GM12891 (cell line): ENCODE measurements around the gene PSG6.
"Not testable (repeated sequence)": the region's sequence is repeated elsewhere in the genome, so short reads cannot be mapped to it uniquely, and the experiment has no call there.

Source experiments
- PAX5 ChIP-seq: IDR thresholded peaks from 2 replicates; pipeline ENCODE4 v1.6.1; 2011; ENCODE audit warnings: low read length, moderate library complexity, mild to moderate bottlenecking; ENCODE audit not compliant: insufficient read depth, severe bottlenecking
- POLR2A ChIP-seq: IDR thresholded peaks from 2 replicates; pipeline ENCODE4 v1.6.1; 2011; ENCODE audit warnings: low read depth, low read length, control low read depth
- SPI1 ChIP-seq: IDR thresholded peaks from 2 replicates; pipeline ENCODE4 v1.6.1; 2011; ENCODE audit warnings: low read depth, low read length, control low read depth
- TAF1 ChIP-seq: IDR thresholded peaks from 2 replicates; pipeline ENCODE4 v1.6.1; 2011; ENCODE audit warnings: low read depth, low read length, control low read depth

DNA sequence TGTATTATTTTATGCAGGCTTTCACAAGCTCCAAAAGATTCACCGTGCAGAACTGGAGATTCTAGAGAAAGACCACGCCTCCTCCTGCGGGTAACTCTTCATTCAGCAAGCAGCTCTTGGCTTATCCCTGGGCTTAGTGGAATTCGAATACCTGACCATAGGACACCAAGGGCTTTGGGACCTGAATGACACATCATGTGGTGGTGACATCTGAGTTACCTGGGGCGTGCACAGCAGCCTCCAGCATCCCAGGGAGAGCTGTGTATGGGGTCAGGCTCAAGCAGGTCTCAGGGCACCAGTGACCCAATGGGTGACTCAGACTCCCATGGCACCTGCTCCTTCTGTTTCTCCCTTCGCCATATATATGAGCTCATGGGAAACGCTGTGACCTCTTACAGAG is 27.2 kb downstream of the PSG6 start:
- TF ChIP-seq POLR2A, SPI1, TAF1, PAX5: not testable (repeated sequence)
